ENCODE data around the gene ZNF831.

ZNF831 gene

GRCh38 chr20:59163631-59164530 is at the start of gene ZNF831:
TSS of gene ZNF831 (plus strand) at chr20:59163821. CDS start at chr20:59191020, 27,199 bp downstream.
- no peaks in the 10 kb centered on the region for H3K9me3 Mint-ChIP-seq
- no peaks in the 10 kb centered on the region for H3K27me3 Mint-ChIP-seq
- peak within 1 kb of the TSS; percentile 97 for H3K27ac Mint-ChIP-seq
- peaks cover 96% of the 10 kb centered on the region for H3K4me1 Mint-ChIP-seq (ENCODE audit: low read depth)
- peaks cover 4% of the 10 kb centered on the region for H3K36me3 Mint-ChIP-seq (ENCODE audit: low read depth)
- DNase-seq: no peak
- peak within 1 kb of the TSS; percentile 81 for H3K4me3 Mint-ChIP-seq

DNA sequence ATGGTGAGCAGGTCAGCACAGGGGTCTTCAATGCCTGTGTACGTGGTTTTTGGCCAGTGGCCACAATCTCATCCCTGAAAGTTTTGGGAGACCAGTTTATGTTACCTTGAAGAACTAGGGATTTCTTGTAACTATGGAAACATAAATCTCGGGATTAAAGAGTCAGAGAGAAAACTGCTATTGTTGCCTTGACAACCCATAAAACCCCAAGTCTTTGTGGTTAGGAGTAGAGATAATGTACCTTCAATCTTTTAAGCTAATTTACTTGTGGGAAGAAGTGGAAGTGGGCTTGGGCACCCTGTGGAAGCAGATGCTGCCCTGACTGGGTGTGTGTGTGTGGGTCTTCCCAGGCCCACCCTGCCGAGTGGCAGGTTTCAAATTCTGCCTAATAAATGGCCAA is 46.1 kb upstream of the ZNF831 start:
- no peak for DNase-seq
- Mint-ChIP-seq H3K9me3 (no peaks in the 10 kb centered on the region), H3K27me3 (no peaks in the 10 kb centered on the region), H3K36me3 (ENCODE audit: low read depth) (no peaks in the 10 kb centered on the region), H3K4me1 (ENCODE audit: low read depth) (peaks cover 51% of the 10 kb centered on the region), H3K4me3 (no peak overlapping the region), H3K27ac (no peak overlapping the region)

- H3K4me3 Mint-ChIP-seq: no peak overlapping the region
- no peaks in the 10 kb centered on the region for H3K36me3 Mint-ChIP-seq (ENCODE audit: low read depth)
- no peak overlapping the region for H3K27ac Mint-ChIP-seq
- no peaks in the 10 kb centered on the region for H3K27me3 Mint-ChIP-seq
- no peak for DNase-seq
- H3K9me3 Mint-ChIP-seq: no peaks in the 10 kb centered on the region
- H3K4me1 Mint-ChIP-seq (ENCODE audit: low read depth): peaks cover 64% of the 10 kb centered on the region
Observed at GRCh38 chr20:59118855-59119254, 44.8 kb upstream of the ZNF831 start.

DNA sequence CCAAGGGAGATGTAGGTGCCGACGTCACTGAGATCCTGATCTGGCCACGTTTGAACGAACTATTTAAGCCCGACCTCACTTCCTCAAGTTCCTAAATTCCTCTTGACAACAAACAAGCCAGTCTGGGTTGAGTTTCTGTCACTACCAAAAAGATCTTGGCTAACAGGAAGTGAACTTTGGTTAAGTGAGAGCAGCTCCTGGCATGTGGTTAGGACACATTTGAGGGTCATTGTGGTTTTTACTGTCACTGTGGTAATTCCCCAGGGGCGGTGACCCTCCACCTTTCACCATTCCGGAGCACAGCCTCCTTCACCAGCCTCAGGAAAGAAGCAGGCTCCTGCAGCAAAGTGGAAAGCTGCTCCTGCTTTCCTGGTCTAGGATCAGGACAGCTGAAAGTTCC is 43.1 kb upstream of the ZNF831 start:
- Mint-ChIP-seq H3K9me3 (no peaks in the 10 kb centered on the region), H3K36me3 (ENCODE audit: low read depth) (no peaks in the 10 kb centered on the region), H3K27ac (peak overlapping the region; percentile 39), H3K4me3 (no peak overlapping the region), H3K4me1 (ENCODE audit: low read depth) (peaks cover 75% of the 10 kb centered on the region), H3K27me3 (no peaks in the 10 kb centered on the region)
- DNase-seq: no peak

GRCh38 chr20:59120919-59121318 is 42.7 kb upstream of the ZNF831 start:
- Mint-ChIP-seq H3K27me3 (no peaks in the 10 kb centered on the region), H3K4me1 (ENCODE audit: low read depth) (peaks cover 75% of the 10 kb centered on the region), H3K9me3 (no peaks in the 10 kb centered on the region), H3K4me3 (no peak overlapping the region), H3K36me3 (ENCODE audit: low read depth) (no peaks in the 10 kb centered on the region), H3K27ac (peak overlapping the region; percentile 53)
- no peak for DNase-seq

DNA sequence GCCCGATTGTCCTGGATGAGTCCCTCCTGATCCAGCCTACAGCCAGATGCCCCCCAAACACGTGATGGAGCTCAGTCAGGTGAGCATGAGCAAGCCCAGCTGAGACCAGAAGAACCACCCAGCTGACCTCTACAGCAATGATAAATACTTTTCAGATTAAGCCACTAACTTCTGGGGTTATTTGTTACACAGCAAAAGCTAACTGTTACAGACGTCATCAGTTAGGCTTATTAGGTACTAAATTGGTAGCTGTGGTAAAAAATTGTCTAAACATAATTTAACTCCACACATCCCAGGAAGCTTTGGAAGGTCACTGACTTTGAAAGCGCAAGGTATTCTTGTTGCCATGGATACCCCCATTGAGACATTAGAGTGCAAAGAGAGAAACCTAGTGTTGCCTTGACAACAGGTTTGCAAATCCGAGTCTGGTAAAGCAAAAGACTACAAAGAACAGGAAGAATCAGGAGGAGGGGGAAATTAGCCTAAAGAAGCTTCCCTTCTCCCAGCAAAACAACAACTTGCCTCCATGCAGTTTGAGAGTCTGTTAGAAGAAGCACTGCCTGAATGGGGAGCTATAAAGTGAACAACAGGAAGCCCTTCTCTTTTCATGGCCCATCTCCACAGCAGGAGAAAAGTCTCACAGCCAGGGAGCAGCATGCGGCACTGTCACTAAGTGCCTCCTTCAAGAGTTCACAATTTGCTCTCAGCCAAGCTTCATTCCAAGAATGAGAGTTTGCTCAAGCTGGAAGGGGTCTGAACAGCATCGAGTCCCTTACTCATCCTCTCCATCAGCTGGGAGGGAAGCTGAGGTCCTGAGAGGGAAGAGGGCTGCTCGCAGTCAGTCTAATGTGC is 41.7 kb upstream of the ZNF831 start:
- Mint-ChIP-seq H3K27me3 (no peaks in the 10 kb centered on the region), H3K36me3 (ENCODE audit: low read depth) (no peaks in the 10 kb centered on the region), H3K9me3 (no peaks in the 10 kb centered on the region), H3K4me1 (ENCODE audit: low read depth) (peaks cover 81% of the 10 kb centered on the region), H3K27ac (peak overlapping the region; percentile 93), H3K4me3 (peak overlapping the region; percentile 26)
- peak; percentile 46 for DNase-seq

DNA sequence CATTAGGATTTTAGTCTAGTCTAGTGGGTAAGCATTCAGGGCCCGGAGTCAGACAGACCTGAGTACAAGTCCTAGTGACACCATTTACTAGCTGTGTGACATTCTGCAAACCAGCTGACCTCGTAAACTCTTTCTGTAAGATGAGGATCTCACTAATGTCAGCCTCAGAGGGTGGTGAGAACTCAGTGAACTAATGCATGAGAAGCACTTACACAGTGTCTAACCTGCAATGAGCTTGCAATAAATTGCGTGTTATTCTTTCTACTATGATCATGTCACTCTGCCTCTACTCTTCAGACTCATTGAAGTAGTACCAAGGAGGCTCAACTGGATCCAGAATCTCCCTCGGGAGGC is 41.1 kb upstream of the ZNF831 start:
- DNase-seq: no peak
- no peaks in the 10 kb centered on the region for H3K9me3 Mint-ChIP-seq
- peaks cover 77% of the 10 kb centered on the region for H3K4me1 Mint-ChIP-seq (ENCODE audit: low read depth)
- H3K4me3 Mint-ChIP-seq: peak overlapping the region; percentile 72
- no peaks in the 10 kb centered on the region for H3K27me3 Mint-ChIP-seq
- peak overlapping the region; percentile 93 for H3K27ac Mint-ChIP-seq
- H3K36me3 Mint-ChIP-seq (ENCODE audit: low read depth): no peaks in the 10 kb centered on the region

- H3K4me1 Mint-ChIP-seq (ENCODE audit: low read depth): peaks cover 75% of the 10 kb centered on the region
Observed at GRCh38 chr20:59123011-59123677, 40.5 kb upstream of the ZNF831 start.

GRCh38 chr20:59123678-59124255 is 39.9 kb upstream of the ZNF831 start:
- no peaks in the 10 kb centered on the region for H3K9me3 Mint-ChIP-seq
- DNase-seq: no peak
- H3K27me3 Mint-ChIP-seq: no peaks in the 10 kb centered on the region
- H3K4me1 Mint-ChIP-seq (ENCODE audit: low read depth): peaks cover 68% of the 10 kb centered on the region
- peak overlapping the region; percentile 72 for H3K4me3 Mint-ChIP-seq
- peak overlapping the region; percentile 93 for H3K27ac Mint-ChIP-seq
- H3K36me3 Mint-ChIP-seq (ENCODE audit: low read depth): no peaks in the 10 kb centered on the region

More at GRCh38 chr20:59123011-59123677, 40.5 kb upstream of the ZNF831 start:
- Mint-ChIP-seq H3K9me3 (no peaks in the 10 kb centered on the region), H3K27ac (peak overlapping the region; percentile 93), H3K27me3 (no peaks in the 10 kb centered on the region), H3K36me3 (ENCODE audit: low read depth) (no peaks in the 10 kb centered on the region), H3K4me3 (peak overlapping the region; percentile 72)
- DNase-seq: peak; percentile 63

DNA sequence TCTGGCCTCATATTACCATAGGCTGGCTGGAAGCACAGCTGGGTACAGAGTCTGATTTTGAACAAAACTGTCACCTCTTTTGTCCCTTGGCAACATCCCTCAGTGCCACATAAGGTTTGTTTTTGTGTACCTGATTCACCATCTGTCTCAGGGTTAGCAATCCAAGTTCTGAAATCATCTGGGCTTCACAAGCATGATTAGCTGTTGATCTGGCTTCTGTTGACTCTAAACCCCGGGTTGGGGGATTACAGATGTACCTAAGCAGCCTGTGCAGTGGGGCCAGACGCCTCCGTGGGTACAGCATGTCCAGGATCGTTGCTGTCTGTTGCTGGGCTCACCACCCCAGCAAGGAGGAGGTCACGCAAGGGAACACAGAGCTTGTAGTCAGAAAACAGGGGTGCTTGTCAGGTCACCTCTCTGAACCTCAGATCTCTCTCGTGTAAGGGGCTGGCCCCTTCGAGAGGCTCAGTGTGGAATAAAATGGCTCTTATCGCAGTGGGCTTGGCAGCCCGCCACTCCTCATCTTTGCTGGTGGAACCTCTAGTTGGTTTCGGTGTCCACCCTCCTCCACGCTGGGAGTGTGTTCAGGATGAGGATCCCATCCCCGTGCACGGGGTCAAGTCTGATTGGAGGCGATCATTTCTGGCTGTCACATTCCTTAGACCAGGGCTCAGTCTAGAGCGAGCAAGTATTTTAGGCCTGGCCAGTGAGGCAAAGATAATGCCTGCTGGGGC is 39.2 kb upstream of the ZNF831 start:
- no peaks in the 10 kb centered on the region for H3K27me3 Mint-ChIP-seq
- no peaks in the 10 kb centered on the region for H3K9me3 Mint-ChIP-seq
- H3K27ac Mint-ChIP-seq: peak overlapping the region; percentile 93
- no peaks in the 10 kb centered on the region for H3K36me3 Mint-ChIP-seq (ENCODE audit: low read depth)
- peaks cover 64% of the 10 kb centered on the region for H3K4me1 Mint-ChIP-seq (ENCODE audit: low read depth)
- DNase-seq: no peak
- H3K4me3 Mint-ChIP-seq: no peak overlapping the region

DNA sequence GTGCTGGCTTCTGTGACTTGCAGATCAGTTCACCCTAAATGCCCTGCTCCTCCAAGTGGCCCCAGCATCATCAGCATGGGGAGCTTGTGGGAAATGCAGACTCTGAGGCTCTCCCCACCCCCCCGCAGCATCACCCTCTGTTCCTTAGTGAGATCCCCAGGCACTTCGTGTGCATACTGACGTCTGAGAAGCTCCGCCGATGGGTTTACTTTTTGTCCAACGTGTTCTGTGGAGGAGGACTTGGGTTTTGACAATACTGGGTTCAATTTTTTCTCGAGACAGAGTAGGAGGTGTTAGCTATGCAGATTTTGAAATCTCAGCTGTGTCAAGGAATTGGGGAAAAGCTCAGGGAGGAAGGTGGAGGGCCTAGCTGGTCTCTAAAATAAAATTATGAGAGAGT is 38.3 kb upstream of the ZNF831 start:
- H3K27ac Mint-ChIP-seq: no peak overlapping the region
- H3K4me1 Mint-ChIP-seq (ENCODE audit: low read depth): peaks cover 58% of the 10 kb centered on the region
- no peak for DNase-seq
- H3K36me3 Mint-ChIP-seq (ENCODE audit: low read depth): no peaks in the 10 kb centered on the region
- no peak overlapping the region for H3K4me3 Mint-ChIP-seq
- no peaks in the 10 kb centered on the region for H3K27me3 Mint-ChIP-seq
- H3K9me3 Mint-ChIP-seq: no peaks in the 10 kb centered on the region

GRCh38 chr20:59125836-59126235 is 37.8 kb upstream of the ZNF831 start:
- DNase-seq: no peak
- peaks cover 53% of the 10 kb centered on the region for H3K4me1 Mint-ChIP-seq (ENCODE audit: low read depth)
- H3K9me3 Mint-ChIP-seq: no peaks in the 10 kb centered on the region
- H3K27ac Mint-ChIP-seq: no peak overlapping the region
- no peaks in the 10 kb centered on the region for H3K27me3 Mint-ChIP-seq
- H3K4me3 Mint-ChIP-seq: no peak overlapping the region
- no peaks in the 10 kb centered on the region for H3K36me3 Mint-ChIP-seq (ENCODE audit: low read depth)

DNA sequence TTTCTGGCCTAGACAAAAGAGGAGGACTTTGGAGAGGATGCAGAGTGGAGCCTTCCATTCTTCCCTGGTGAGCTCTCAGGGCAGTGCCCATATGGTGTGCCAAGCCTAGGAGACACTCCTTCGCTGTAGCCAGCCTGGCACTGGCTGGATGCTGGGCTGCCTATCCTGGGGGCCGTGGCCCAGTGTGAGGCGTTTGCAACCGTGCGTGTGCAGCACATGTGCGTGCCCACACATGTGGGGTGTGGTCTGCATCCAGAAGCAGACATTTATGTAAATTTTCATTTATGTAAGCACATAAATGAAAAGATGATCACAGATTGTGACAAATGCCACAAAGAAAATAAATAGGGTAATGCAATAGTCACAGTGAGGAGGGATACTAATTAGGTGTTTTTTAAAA is 35.8 kb upstream of the ZNF831 start:
- no peaks in the 10 kb centered on the region for H3K36me3 Mint-ChIP-seq (ENCODE audit: low read depth)
- peaks cover 33% of the 10 kb centered on the region for H3K4me1 Mint-ChIP-seq (ENCODE audit: low read depth)
- H3K4me3 Mint-ChIP-seq: no peak overlapping the region
- H3K27me3 Mint-ChIP-seq: no peaks in the 10 kb centered on the region
- no peak overlapping the region for H3K27ac Mint-ChIP-seq
- H3K9me3 Mint-ChIP-seq: no peaks in the 10 kb centered on the region
- no peak for DNase-seq
